Measurements from ENCODE around the gene TRIM17.

- no peak for TF ChIP-seq TCF7L2 (IDR thresholded peaks at IDR 0.05; ENCODE audit: borderline replicate concordance, extremely low read depth, insufficient read depth, insufficient read length)
- TF ChIP-seq, protein P1, sequence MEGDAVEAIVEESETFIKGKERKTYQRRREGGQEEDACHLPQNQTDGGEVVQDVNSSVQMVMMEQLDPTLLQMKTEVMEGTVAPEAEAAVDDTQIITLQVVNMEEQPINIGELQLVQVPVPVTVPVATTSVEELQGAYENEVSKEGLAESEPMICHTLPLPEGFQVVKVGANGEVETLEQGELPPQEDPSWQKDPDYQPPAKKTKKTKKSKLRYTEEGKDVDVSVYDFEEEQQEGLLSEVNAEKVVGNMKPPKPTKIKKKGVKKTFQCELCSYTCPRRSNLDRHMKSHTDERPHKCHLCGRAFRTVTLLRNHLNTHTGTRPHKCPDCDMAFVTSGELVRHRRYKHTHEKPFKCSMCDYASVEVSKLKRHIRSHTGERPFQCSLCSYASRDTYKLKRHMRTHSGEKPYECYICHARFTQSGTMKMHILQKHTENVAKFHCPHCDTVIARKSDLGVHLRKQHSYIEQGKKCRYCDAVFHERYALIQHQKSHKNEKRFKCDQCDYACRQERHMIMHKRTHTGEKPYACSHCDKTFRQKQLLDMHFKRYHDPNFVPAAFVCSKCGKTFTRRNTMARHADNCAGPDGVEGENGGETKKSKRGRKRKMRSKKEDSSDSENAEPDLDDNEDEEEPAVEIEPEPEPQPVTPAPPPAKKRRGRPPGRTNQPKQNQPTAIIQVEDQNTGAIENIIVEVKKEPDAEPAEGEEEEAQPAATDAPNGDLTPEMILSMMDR (IDR thresholded peaks at IDR 0.05 in 2 of 3, conservative IDR thresholded peaks at IDR 0.05 in 1 of 3; ENCODE audit: borderline replicate concordance in 1 of 3, insufficient read depth in 1 of 3, low read depth in 2 of 3, low read length in 2 of 3): no peak
- no peak for TF ChIP-seq RAD21 (IDR thresholded peaks at IDR 0.05; ENCODE audit: low read depth)
- no peak for TF ChIP-seq CEBPB (IDR thresholded peaks at IDR 0.05; ENCODE audit: low read depth)
- TF ChIP-seq, protein P2, sequence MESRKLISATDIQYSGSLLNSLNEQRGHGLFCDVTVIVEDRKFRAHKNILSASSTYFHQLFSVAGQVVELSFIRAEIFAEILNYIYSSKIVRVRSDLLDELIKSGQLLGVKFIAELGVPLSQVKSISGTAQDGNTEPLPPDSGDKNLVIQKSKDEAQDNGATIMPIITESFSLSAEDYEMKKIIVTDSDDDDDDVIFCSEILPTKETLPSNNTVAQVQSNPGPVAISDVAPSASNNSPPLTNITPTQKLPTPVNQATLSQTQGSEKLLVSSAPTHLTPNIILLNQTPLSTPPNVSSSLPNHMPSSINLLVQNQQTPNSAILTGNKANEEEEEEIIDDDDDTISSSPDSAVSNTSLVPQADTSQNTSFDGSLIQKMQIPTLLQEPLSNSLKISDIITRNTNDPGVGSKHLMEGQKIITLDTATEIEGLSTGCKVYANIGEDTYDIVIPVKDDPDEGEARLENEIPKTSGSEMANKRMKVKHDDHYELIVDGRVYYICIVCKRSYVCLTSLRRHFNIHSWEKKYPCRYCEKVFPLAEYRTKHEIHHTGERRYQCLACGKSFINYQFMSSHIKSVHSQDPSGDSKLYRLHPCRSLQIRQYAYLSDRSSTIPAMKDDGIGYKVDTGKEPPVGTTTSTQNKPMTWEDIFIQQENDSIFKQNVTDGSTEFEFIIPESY (IDR thresholded peaks at IDR 0.05; ENCODE audit: extremely low read depth, insufficient replicate concordance, low read length): no peak
- TF ChIP-seq EZH2phosphoT487 (IDR thresholded peaks at IDR 0.05; ENCODE audit: borderline replicate concordance): no peak
- TF ChIP-seq POLR2AphosphoS5 (IDR thresholded peaks at IDR 0.05; ENCODE audit: low read depth, low read length): no peak
- no peak for TF ChIP-seq YY1 (IDR thresholded peaks at IDR 0.05; ENCODE audit: extremely low read depth, insufficient replicate concordance, low read depth, low read length)
- TF ChIP-seq ATF3 (IDR thresholded peaks at IDR 0.05): no peak
- no peak for TF ChIP-seq EGR1 (IDR thresholded peaks at IDR 0.05; ENCODE audit: low read depth)
- no peak for TF ChIP-seq POLR2A (IDR thresholded peaks at IDR 0.05; ENCODE audit: borderline replicate concordance, extremely low read depth, insufficient read depth, insufficient read length)
- TF ChIP-seq SP1 (IDR thresholded peaks at IDR 0.05; ENCODE audit: low read depth): no peak
Observed at GRCh38 chr1:228390649-228391048, 26.0 kb downstream of the TRIM17 start.

All from HCT116 (cell line).